Renal pelvis (tissue), 4 donors: ENCODE data around the gene SUZ12. TPM values are rescaled to one million over a fixed set of nuclear protein-coding genes. Genes with fewer than 3 reads are reported as not detected.
"Not testable (repeated sequence)": the region's sequence is repeated elsewhere in the genome, so short reads cannot be mapped to it uniquely, and the experiment has no call there.

ENCODE experiments used
- DNase-seq: peaks from one replicate; pipeline ENCODE4 v3.0.0-alpha.2; 2013
- polyA plus RNA-seq, 3 donors: library from polyadenylated mRNA; unstranded; fragments of 120-200 nt; gene quantifications; one replicate each; pipeline ENCODE4 v1.2.1, GENCODE V29; 2013; ENCODE audit not compliant: insufficient read length in 3 of 3

SUZ12 gene
- polyA plus RNA-seq, 3 donors: 38.0 to 43.4 (median 41.2) TPM

- DNase-seq: not testable (repeated sequence)
Observed at GRCh38 chr17:32027271-32027670, 90.5 kb downstream of the SUZ12 start.

- DNase-seq: no peak
Observed at GRCh38 chr17:32033223-32033622, 96.4 kb downstream of the SUZ12 start.

- not testable (repeated sequence) for DNase-seq
Observed at GRCh38 chr17:32033812-32034211, 97.0 kb downstream of the SUZ12 start.

GRCh38 chr17:32040246-32040645 lies 103.4 kb downstream of the SUZ12 start:
- not testable (repeated sequence) for DNase-seq

- not testable (repeated sequence) for DNase-seq
Observed at GRCh38 chr17:32041306-32041875, 104.6 kb downstream of the SUZ12 start.

- DNase-seq: not testable (repeated sequence)
Observed at GRCh38 chr17:32042266-32042665, 105.5 kb downstream of the SUZ12 start.

- not testable (repeated sequence) for DNase-seq
Observed at GRCh38 chr17:32045611-32046010, 108.8 kb downstream of the SUZ12 start.

GRCh38 chr17:32047663-32048062 lies 110.9 kb downstream of the SUZ12 start:
- not testable (repeated sequence) for DNase-seq

Other genes with a start within 250 kb of the SUZ12 start
- gene COPRS, start 77.8 kb upstream of the SUZ12 start, polyA plus RNA-seq: 10 to 100 TPM; 40.7 to 48.4 (median 45.5) TPM
- 10 to 100 TPM; 70.0 to 86.7 (median 85.6) TPM for gene UTP6, start 35.3 kb upstream of the SUZ12 start, polyA plus RNA-seq
- 10 to 100 TPM; 16.6 to 33.1 (median 31.4) TPM for gene LRRC37B, start 70.4 kb downstream of the SUZ12 start, polyA plus RNA-seq
- 10 to 100 TPM; 45.8 to 57.0 (median 46.8) TPM for gene RHOT1, start 205.5 kb downstream of the SUZ12 start, polyA plus RNA-seq